Subcutaneous adipose tissue (tissue), 4 donors: ENCODE data around the gene WDR37. TPM values are rescaled to one million over a fixed set of nuclear protein-coding genes. Genes with fewer than 3 reads are reported as not detected.

Experiments
- CTCF ChIP-seq: fragments of 450-650 bp; IDR thresholded peaks from one replicate; pipeline ENCODE4 v1.5.1; 2016; ENCODE audit warnings: low read depth, mild to moderate bottlenecking, control low read depth, antibody characterized with exemption, moderate library complexity
- total RNA-seq, 4 donors: library from RNA; depleted of rRNA; stranded (reverse); fragments of >200 nt; gene quantifications; one replicate each; pipeline ENCODE4 v1.1.0, GENCODE V29; 2016

Gene WDR37
- total RNA-seq, 4 donors from 2014 or later = 11.4 to 16.0 (median 15.0) TPM

DNA sequence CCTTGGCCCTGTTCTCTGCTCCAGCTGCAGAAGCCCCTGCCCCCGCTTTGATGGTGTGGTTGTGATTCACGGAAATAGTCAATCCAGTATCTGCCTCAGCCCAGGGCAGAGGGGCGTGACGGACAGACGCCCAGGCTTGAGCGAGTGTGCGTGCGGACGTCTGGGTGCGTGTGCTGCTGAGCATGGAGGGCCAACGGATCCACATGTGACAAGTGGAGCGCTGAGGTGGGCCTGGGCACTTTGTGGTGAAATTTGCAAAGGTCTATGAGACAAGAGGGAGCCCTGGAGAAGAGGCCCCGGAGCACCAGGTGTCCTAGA is 94.4 kb downstream of the WDR37 start:
- TF ChIP-seq CTCF = no peak

- no peak for TF ChIP-seq CTCF
Observed at GRCh38 chr10:1151076-1152033, 95.2 kb downstream of the WDR37 start.

GRCh38 chr10:1152386-1153250 is 96.4 kb downstream of the WDR37 start:
- TF ChIP-seq CTCF = no peak

DNA sequence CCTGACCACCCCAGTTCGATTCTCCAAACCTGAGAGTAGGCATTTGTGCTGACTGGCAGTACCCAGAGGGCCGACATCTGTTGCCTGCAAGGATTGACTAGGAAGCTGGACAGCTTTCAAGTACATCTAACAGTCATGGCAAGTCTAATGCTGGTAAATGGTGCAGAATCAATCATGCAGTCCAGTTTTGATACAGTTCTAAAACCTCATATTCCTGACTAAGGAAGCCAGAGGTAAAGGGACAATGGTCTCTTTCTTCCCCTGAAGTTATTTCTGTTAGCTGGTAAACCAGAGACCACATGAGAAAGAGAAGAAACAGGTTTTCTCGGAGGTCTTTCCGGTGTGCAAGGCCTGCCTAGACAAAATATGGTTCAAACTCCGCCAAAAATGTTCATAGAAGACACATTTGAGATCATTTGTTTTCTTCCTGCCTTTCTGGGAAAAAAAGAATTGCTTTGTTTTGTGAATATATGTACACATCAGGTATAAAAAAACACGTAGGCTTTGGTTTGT is 97.1 kb downstream of the WDR37 start:
- no peak for TF ChIP-seq CTCF

- no peak for TF ChIP-seq CTCF
Observed at GRCh38 chr10:1153805-1154351, 97.7 kb downstream of the WDR37 start.

DNA sequence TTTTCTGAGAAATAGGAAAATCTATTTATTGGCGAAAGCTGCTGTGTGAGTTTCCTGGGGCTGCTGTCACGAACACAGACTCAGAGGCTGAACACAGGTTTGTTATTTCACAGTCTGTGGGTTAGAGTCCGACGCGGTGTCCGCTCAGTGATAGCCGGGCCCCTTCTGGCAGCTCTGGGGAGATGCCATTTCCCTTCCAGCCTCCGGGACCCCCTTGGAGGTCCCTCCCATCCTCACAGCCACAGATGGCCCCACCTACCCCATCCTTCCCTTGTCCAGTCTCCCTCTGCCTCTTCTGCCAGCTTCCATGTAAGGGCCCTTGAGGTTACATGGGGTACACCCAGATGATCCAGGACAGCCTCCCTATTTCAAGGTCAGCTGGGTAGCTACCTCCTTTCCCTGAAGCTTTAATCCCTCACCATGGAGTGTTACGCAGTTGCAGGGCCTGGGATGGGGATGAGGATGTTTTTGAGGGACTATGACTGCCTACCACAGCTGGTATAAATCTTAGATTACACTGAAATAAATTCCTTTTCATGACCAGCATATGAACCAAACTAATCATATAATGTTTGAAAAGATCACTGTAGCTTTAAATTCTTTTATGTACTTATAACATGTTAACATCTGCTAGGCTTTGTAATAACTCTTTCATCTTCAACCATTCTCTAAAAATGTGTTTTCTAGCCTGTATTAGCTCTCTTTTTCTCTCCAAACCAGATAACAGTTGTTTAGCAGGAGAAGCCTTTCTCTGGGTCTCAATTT is 98.5 kb downstream of the WDR37 start:
- TF ChIP-seq CTCF = no peak
